NCI-H774 (cell line): ENCODE measurements around the gene TNFRSF14.
"Not testable (repeated sequence)": the region's sequence is repeated elsewhere in the genome, so short reads cannot be mapped to it uniquely, and the experiment has no call there.

Source experiments
- DNase-seq: peaks from one replicate; lab custom pipeline; 2025; lab: John Stamatoyannopoulos, UW

TNFRSF14 gene

DNA sequence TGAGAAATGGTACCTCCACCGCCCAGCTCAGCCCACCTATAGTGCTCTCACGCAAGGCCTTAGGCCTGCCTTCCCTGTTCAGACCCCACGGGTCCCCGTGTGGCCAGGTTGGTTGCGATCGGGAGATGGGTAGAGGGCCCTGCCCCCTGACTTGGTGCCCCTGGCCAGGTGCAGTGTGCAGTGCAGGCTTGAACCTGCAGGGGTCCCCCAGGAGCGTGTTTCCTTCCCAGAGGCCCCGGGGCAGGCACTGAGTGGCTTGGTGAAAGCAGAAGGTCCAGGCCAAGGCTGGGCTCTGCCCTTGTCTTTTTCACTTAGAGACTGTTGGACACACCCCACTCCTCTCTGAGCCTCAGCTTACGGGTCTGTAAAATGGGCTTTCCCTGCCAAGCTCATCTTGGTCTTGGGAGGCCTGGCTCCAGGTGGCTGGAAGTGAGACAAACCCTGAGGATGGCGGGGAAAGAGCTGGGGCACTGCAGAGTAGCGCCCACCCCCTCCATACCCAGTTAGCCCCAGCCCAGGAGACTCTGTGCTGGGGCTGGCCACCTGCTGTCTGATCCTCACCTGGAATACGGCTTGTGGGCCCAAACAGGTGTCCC lies 16.8 kb upstream of the TNFRSF14 start:
- no peak for DNase-seq

DNA sequence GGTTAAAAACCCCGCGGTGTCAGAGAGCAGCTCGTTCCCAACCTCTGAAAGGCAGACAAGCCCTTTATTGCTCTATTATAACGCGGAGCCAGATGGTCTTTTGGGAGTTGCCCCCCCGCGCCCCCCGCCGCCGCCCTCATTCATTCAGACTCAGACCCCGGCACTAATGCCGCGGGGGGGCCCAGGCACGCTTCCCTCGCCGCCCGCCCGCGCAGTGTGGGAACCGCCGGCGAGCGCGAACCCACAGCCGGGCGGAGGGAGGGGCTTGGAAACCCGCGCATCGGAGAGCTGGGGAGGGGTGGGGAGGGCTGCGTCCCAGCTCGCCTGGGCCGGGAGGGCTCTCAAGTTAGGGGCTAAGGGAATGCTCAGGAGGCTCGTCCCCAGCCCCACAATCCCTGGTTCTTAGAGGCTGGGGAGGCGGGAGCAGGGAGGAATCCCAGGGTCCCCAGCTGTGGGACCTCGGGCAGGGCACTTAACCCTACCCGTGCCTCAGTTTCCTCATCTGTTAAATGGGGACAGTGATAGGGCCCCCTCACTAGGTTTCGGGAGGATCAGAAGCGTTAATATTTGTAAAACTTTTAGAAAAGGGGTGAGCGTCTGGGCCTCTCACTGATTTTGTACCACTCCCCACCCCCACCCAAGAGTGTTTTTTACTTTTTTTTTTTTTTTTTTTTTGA lies 15.2 kb upstream of the TNFRSF14 start:
- no peak for DNase-seq

DNA sequence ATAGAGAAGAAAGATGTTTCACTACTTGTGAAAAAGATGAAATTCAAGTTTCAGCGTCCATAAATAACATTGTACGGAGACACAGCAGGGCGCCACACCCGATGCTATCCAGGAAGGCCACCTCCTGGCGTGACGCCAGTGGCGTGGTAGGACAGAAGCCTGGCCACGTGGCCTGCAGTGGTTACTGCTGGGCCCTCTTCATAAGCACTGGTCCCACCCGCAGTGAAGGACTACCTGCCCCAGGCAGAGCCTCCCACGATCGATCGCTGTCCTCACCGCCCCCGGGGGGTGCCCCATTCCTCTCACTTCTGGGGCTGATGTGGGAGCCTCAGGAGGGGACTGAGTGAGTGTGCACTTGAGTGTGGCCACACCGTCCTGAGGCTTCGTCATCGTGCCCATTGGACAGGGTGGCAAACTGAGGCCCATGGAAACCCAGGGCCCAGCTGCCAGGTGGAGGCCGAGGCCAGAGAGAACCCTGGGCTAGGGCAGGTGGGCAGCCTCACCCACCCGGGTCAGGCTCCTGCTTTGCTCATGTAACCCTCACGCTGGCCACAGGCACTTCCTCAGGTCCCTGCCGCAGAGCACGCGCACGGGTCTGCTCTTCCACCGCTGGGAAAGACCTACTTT lies 14.4 kb upstream of the TNFRSF14 start:
- DNase-seq, result no peak

DNA sequence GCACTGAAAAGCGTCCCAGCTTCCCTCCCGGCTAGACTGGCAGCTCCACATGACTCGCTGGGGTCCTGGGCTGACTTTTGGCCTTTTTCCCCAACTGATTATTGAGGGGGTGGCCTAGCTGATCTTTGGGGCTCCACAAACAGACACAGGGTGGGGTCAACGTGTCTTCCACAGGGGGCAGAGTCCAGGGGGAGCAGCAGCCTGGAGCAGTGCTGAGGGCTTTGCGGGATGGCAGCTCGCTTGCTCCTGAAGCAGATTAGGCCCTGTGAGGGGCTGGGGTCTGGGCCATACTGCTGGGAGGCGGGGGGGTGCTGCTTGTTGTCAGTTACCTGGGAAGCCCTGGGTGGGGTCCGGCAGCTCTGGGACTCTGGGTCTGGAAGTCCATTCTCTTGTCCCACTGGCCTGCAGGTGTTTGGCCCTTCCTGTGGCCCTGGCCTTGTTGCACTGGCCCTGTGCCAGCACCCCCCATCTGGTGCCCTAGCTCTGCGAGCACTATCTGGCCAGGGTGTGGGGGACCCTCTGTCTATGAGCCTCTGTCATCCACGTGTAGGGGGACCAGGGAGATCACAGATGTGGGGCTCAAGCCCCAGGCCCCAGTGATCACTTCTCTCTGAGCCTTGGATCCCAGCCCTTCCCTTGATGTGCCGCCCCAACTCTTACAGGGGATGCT lies 13.8 kb upstream of the TNFRSF14 start:
- DNase-seq, result no peak

DNA sequence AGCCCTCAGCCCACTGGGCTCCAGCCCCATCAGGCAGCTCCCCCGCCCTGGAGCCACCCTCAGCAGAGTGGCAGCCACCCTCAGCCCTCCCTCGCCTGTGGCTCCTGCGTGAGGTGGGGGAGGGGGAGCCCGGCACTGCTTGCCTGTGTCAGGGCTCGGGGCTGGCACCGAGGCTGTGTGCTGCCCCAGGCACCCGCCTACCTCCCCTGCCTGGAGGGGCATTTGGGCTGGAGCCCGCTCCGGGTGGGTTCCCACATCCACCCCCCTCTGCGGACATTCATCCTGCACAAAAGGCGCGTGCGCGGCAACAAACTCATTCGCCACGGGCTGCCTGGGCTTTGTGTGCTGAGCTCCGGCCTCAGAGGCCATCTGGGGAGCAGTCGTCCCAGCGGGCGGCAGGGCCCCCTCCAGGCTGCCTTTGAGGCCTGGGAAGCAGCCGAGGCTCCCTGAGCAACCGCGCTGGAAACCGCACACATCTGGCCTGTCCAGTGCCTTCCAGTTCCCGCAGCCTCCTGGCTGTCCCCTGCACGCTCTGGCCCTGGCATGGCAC lies 12.6 kb upstream of the TNFRSF14 start:
- no peak for DNase-seq

DNA sequence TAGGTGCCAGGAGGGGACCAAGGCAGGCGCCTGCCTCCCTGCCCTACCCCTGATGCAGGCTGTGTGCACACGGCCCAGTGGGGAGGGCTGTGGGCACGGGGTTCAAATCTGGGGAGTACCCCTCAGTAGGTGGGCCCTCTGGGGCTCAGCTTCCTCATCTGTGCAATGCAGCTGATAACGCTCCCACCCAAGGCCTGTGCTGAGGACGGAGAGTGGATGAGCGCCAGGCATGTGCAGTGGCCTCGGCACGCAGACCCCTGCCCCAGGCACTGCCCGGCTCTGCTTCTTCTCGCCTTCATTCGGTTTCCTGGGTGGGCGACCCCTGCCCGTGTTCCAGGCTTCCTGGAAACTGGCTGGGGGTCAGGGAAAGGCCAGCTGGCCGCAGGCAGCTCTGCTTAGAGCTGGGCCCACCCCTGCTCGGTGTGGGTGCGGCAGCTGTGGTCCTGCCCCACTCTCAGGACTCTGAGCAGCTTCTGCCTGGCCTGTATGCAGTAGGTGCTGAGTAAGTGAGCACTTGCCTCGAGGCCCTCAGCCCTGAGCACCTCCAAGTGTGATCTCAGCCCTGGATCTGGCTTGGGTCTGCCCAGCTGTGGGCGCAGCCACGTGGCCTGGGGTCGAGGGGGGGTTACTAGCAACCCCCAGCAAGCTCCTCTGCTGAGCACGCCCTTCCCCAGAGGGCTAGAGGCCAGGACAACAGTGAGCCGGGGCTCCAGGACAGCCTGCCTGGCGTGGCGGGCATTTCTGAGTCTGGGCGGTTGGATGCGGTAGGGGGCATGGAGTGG lies 11.9 kb upstream of the TNFRSF14 start:
- DNase-seq, result no peak

DNA sequence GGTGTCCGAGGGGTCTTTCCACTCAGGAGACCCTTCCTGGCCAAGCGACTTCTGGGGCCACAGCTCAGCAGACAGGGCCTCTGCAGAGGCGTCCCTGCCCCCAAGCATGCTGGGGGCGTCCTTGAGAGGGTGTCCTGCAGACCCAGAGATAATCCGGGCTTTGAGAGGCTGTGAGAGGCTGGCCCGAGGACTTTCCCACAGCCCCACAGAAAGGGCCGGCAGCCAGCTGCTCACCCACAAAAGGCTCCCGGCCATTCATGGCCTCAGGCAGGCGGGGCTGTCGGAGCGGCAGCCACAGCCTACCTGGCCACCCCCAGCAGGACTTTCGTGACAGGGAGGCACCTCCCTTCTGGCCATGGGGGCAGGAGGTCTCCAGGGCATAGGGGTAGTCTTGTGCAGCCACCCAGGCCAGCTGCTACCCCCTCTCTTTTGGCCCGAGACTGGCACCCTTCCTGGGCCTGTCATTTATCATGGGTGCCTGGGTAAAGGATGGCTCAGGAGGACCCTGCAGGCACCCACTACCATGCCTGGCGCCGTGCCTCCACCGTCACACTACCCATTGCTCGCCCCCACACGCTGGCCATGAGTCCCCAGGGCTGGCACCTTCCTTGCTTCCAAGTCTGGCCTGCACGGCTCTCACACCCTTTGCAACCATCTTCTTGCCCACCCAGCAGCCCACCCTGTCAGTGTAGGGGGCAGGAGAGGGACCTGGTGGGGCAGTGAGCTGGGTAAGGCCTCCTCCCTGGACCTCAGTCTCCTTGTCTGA lies 11.1 kb upstream of the TNFRSF14 start:
- no peak for DNase-seq

DNA sequence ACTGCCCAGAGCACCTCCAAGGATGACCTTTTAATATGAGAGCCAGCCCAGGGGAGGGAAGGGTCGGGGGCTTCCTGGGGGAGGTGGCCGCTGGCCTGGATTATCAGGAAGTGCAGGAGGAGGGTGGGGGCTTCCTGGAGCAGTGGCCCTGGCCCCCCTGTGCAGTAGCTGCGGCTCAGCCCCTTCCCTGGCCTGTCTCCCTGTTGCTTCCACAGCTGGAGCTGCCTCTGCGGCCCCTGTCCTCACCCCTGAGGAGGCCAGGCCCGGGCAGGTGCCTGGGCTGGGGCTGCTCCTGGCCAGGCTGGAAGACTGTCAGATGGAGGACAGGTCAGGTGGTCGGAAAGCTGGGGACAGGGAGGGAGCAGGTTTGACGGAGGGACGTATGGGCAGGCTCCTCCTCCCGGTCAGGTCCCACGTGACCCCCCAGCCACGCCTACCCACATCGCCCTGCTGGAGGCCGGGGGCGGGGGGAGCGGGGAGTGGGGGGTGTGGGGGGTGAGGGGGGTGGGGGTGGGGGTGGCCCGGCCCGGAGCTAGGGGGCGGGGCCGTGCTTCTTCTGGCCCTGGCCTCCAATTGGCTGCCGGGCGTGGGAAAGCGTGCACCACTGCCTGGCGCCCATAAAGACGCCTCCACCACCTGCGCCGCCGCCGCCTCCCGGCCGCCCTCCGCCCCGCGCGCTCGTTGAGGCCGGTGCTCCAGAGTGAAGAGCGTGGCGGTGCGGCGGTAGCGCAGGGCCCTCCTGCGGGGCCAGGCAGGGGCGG lies 10.2 kb upstream of the TNFRSF14 start:
- DNase-seq, result peak; percentile 85

DNA sequence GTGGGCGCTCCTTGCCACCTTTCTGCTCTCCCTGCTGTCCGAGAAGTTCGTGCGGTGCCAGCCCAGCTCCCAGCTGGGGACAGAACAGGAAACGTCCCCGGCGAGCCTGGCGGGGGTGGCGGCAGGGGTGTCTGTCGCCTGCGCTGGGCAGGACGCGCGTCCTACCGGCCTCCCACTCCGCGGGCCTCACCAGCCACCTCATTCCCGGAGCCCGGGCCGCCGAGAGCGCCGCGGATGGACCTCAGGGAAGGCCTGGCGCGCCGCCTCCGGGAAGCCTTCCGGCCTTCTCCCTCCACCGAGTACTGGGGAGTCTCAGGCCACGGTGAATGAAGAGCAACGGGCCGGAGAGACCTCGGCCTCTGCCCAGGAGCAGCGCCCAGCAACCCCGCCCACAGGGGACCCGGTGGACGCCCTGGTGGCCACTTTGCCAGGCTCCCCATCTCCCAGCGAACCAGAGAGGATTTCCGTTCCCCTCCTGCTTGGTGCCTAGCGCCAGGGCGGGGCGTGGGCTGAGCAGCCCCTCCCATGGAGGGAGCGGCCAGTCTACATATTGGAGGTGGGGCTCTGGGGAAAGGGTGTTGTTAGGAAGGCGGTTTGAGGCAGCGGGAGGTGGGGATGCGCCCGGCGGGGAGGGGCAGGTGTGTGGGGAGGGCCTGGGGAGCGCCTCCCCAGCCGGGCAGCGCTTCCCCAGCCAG lies 9.5 kb upstream of the TNFRSF14 start:
- DNase-seq, result peak; percentile 78

DNA sequence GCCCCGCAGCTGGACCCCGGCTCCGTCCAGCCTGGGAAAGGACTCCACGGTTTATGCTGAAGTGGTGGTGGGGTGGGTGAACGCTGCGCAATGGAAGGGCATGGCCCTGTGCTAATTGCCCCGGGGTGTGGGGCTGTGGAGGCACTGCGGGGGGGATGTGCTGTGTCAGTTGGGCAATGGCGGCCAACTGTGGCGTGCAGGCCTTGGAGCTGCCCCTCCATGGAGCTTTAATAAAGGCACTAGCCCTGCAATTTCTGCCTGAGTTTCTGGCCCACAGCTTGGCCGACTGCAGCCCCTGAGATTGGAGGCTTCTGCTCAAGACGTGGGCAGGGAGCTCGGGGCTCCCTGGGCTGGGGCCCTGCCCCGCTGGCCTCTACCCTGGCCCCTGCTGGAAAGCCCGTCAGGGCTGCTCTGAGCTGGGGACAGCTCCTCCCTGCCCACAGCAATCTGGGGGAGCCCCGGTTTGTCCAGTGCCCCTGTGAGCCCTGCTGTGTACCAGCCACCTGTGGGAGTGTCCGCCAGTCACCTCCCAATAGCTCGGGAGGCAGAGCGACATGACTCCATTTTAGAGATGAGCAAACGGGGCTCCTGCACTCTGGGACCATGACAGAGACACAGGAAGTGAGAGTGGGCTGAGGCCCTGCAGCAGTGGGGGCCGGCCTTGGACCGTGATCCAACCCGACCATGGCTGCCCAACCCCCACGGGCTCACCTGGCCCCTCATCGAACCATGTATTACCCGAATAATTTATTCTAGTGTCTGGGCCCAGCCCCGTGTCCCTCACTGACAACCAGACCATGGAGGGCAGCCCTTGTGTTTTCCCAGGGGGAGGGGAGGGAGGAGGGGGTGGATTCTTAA lies 8.7 kb upstream of the TNFRSF14 start:
- DNase-seq, result no peak

DNA sequence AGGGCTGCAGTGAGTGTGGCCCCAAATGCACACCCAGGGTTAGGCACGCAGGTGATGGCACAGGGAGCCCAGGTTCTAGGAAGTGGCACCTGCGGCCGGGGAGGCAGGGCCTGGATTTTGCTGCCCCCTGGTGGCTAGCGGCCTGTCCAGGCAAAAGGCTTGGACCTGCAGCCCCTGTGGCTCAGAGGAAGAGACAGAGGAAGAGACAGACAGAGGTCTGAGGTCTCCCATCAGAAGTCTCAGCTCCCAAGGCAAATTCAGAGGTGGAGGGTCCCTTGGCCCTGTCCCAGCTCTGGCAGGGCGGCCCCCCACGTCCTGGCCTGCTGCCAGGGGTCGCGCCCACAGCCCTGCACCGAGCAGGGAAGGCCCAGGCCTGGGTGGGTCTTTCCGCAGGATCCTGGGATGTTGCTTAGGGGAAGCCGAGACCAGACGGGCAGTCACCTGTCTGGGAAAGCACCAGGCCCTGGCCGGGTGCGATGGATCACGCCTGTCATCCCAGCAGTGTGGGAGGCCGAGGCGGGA lies 8.0 kb upstream of the TNFRSF14 start:
- peak; percentile 44 for DNase-seq

DNA sequence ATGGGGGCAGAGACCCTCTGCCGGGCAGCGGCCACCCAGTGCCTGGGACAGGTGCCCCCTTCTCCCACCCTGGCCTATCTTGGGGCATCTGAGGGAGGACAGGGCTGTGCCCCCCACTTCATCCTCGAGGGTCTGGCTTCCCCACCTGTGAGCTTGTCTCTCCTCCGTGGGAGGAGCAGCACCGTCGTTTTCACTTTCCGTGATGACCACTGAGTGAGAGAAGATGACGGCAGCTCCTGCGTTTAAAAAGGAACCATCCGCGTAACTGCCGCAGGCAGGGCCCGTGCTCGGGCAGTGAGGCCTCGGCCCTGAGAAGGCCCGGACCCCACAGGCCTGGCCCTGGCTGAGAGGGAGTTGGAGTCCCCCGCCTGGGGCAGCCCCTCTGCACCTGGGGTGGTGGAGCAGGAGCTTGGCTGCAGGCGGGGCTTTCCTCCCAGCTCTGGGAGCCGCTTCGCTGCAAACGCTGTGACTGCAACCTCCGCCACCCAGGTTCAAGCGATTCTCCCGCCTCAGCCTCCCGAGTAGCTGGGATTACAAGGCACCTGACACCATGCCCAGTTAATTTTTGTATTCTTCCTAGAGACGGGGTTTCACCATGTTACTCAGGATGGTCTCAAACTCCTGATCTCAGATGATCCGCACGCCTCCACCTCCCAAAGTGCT lies 6.7 kb upstream of the TNFRSF14 start:
- DNase-seq, result not testable (repeated sequence)

DNA sequence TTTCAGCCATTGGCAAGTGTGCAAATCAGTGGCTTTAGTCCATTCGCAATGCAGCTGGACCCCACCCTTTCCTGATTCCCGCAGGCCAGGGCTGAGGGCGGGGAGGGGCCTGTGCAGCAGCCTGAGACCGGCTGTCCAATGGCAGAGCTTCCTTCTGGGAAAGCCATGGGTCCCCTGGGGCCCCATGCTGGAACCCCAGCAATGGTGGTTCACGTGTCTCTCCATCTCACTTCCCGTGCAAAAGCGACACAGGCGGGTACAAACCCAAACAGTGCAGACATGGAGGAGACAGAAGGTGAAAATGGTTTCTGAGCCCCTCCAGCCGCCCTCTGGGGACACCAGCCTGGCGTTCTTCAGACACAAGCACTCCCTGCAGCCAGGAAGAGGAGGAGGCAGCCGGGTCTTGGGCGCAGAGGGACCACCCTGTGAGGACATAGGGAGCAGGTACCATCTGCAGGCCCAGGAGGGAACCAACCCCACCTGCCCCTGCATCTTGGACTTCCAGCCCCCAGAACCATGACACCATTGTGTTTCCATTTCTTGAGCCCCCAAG lies 5.8 kb upstream of the TNFRSF14 start:
- not testable (repeated sequence) for DNase-seq

DNA sequence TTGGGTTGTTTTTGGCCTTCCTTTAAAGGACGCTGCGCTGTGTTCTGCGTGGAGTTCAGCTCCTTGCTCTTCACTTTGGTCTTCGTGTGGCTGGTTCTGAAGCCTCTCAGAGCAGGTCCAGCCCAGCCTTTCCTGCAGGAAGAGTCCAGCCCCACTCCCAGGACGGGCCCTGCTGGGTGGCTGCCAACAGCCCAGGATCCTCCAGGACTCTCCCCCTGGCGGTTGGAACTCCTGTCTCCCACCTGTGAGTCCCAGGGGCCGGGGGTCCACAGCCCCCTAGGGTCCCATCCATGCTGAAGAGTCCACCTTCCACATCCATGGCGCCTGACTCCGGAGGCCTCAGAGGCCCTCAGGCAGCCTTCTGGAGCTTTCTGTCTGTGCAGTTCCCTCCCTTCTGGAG lies 4.6 kb upstream of the TNFRSF14 start:
- DNase-seq, result not testable (repeated sequence)

DNA sequence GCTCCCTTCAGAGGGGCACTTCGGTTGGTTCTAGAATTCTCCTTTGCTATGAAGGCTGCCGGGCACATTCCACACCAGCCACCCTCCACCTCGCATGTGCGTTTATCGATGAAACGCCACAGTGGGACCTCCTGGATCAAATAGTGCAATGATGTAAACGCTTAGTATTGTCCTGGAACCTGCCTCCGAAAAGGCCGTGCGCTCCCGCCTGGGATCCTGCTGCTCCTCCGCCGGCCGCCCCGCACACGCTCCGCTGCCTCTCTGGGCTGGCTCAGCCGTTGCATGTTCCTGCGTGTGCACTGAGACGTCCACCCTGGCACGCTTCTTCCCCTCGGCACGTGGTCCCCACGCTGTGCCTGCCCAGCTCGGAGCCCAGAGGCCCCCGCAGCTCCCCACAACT lies 4.0 kb upstream of the TNFRSF14 start:
- no peak for DNase-seq

DNA sequence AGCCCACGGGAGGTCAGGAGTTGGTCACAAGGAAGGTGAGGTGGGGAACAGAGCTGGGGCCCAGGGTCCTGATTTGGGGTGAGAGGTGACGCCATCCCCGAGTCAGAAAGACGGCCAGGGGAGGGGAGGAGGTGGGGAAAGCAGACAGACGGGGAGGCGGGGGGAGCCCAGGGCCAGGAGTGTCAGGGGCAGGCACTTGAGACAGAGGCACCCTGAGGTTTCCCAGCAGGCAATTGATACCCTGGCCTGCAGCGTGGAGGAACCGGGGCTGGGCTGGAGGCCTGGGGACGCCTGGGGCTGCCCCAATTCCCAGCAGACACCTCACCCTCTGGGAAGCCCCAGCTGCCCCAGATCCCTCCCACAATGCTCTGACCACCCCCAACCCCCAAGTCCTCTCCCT lies 3.1 kb upstream of the TNFRSF14 start:
- DNase-seq, result not testable (repeated sequence)

DNA sequence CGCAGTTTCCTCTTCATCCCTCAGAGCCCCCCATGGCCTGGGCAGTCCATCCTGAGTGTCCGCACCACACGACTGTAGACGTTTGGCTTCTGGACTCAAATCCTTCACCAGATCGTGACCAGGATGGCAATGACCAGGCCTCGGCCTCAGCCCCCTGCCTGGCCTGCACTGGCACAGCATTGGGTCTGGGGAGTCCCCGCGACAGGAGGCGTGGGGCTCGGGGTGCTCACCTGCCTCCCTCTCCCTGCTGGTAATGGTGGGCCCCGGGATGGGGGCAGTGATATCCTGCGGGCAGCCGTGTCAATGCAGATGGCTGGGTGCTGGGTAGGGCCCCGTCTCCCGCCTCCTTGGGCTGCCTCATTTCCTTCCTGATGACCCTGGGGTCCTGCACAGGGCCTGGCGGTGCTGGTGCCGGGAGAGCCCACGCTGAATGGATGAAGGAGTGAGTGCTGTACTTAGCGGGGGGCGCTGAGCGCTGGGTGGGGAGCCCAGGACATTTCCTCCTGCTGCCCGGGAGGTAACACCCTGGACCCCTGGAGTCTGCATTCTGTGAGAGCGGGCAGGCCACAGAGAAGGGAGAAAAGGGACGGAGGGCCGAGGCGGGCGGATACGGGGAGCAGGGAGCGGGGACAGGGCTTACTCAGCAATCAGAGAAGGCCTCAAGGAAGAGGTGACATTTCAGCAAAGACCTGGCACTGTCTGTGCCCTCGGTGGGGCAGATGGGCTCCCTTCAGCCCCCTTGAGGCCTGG lies 2.1 kb upstream of the TNFRSF14 start:
- DNase-seq, result no peak
